ENCODE measurements around the gene SESN3.
"Not testable (repeated sequence)": the region's sequence is repeated elsewhere in the genome, so short reads cannot be mapped to it uniquely, and the experiment has no call there.

SESN3 gene

DNA sequence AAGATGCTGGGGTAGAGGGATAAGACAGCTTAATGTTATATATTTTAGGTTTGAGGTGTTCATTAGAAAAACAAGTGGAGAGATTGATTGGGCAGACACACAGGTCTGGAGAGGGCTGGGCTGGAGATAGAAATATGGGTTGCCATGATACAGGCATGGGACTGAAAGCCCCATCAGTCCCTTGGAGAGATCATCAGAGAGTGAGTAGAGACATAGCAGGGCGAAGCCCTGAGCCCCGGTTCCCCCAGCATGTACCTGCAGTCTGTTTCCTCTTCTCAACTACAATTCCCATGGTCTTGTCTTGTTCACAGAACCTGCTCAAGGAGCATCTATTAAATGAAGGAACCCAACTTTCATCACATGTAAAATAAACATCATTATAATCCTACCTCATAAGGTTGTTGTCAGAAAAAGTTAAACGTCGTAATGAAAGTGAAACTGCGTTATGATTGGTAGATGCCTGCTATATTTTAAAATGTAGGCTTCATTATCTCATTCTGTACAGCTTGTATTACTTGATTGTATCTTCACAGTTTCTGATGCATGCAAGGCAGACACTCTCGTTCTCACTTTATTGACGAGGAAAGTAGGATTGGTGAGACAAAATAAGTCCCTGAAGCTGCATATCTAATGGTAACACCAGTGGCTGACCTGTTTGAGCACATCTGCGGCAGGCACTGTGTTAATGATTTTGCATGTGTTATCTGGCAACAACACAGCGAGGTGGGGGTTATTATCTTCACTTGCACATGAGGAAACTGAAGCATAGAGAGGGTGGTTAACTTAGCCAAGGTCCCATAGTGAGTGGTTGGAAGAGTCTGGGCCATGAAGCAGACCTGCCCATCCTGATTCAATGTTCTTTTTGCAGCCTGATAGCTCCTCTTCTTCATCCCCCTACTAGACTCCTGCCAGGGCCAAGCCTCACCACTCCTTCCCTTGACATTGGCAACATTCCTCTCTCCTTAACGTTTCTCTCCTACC is 77.8 kb downstream of the SESN3 start:
- DNase-seq (ENCODE audit: low spot score) = peak; percentile 26

GRCh38 chr11:95150956-95151684 is 79.9 kb downstream of the SESN3 start:
- DNase-seq (ENCODE audit: low spot score) = peak; percentile 92

DNA sequence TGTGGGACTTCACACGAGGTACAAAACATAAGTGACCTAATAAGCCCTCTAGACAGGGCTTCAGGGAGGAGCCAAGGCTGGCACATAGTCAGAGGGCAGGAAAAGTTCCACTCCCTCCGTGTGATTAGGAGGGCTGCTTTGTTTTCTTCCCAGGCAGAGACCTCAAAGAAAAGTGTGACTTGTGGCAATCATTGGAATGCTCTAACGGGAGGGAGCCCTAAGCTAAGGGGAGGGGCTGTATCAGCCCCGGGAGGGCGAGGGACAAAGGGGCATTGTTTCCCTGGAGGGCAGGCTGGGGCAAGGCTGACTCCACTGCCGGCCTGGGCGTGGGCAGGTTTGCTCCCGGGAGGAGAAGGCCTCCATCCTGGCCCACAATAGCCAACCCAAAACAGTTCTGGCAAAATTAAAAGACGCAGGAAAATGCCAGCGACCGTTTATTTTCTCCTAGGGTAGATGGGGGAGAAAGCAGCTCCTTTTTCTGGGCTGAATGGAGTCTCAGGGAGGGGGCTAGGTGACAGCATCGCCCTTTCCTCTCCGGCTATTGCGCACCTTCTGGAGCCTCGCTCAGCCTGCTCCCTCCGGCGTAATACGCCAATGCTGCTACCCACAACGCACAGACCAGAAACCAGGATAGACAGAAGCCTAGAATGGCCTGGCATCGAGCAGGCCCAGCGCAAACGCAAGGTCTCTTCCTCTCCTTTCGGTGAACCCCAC is 81.2 kb downstream of the SESN3 start:
- DNase-seq (ENCODE audit: low spot score) = no peak

DNA sequence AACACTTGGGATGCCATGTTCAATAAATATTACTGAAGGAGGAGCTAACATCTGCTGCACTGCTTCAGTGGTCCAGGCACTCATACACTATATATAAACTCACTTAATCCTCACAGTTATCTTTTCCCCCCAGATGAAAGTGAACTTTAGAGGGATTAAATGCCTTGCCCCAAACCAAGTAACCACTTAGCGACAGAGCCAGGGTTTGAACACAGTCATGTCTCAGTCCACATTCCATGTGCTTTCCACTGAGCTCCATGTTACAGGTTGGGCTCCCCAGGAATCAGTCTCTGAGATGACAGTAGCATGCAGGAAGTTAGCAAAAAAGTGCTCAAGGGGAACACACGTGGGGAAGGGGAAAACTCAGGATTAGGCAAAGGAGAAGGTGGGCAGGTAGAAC is 82.1 kb downstream of the SESN3 start:
- DNase-seq (ENCODE audit: low spot score) = no peak

DNA sequence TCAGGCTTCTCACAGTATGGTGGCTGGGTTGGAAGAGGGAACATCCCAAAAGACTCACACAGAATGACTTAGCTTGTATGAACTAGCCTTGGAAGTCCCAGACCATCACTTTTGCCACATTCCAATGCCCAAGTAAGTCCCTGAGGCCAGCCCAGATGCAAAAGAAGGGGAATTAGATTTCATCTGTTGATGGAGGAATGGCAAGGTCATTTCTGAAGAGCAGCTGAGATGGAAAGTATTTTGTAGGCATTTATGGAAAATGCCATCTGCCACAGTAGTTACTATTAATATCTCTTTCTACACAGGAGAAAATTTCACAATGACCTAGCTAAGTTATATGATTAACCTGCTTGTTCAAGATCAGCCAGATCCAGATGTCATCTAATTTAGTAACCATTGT is 82.6 kb downstream of the SESN3 start:
- no peak for DNase-seq (ENCODE audit: low spot score)

- DNase-seq (ENCODE audit: low spot score) = no peak
Measured at GRCh38 chr11:95147364-95147905, 83.6 kb downstream of the SESN3 start.

- no peak for DNase-seq (ENCODE audit: low spot score)
Measured at GRCh38 chr11:95145430-95146060, 85.5 kb downstream of the SESN3 start.

DNA sequence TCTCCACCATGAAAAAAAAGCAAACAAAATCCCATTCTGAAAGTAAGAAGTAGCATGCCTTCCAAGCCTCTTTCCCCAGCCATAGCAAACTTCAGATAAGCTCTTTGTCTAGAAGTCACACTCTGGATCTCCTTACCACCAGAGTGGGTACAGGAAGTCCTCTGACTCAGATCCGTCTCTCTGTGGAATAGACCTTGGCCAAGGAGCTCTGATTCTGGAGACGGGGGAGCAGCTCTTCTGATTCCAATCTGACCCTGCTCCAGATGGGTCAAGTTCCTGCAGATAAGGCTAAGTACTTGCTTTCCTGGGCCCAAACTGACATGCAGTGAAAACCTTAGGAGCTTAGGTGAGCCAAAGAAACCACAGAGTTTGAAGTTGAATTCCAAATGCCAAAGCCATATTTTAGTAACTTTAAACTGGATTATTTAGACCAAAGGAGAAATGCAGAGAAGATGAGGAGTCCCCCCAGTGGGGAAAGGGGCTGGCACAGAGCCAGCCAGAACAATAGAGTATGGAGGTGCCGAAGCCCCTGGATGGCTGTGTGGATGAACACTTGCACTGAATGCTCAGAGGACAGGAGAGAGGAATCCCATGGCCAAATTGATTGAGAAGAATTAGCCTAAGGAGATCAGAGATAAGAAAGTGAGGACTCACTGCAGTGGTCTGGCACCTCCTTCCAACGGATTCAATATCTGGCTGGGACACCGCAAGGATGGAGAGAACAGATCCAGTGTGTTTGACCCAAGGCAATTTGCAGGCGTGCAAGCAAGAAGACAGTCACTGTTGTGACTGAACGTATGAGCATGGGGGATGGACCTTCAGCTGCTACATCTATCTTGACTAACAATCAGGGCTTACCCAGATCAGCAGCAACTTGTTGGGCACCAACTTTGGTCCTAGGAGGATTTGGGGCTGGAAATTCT is 86.4 kb downstream of the SESN3 start:
- no peak for DNase-seq (ENCODE audit: low spot score)

GRCh38 chr11:95143106-95143681 is 87.8 kb downstream of the SESN3 start:
- DNase-seq (ENCODE audit: low spot score) = no peak

DNA sequence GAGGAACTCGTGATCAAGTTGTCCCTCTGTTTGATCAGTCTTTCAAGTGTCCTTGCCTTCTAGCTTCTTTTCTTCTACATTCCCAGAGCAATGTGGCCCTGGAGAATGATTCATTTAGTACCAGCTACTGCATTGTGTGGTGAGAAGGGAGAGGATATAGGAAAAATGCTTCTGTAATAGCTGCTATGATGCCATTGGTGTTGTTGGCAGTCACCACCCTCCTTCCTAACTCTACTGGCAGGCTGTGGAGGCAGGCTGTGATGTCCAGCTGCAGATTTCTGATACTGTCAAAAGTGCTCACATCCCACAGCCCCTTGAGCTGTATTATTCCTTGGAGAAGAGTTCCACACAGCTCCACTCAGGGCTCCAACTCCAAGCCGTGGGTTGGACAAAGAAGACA is 88.6 kb downstream of the SESN3 start:
- no peak for DNase-seq (ENCODE audit: low spot score)

DNA sequence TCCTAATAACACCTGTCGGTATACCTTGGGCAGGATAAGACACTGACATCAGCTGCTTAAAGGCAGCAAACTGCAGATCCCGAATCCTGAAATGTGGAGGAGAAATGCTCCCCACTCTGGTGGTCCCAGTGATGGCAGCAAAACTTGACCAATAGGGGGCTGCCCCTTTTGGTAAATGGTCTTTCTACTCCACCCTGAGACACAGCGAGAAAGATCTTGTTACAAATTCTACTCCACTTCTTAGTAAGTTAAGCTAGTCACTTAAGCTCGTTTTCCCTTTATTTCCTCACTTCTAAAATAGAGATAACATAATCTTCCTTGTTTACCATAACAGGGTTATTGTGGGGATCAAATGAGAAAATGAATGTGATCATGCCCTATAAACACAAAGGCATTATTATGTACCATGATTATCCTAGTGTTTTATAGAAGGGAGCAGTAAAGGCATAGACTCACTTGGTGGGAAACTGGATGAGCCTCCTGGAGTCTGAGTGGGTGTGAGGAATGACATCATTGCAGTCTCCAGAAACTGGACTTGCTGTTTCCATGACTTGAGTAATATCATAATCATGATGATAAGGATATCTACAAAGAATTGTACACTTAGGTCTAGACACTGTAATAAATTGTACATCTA is 90.5 kb downstream of the SESN3 start:
- DNase-seq (ENCODE audit: low spot score) = no peak

GRCh38 chr11:95138448-95138847 is 92.6 kb downstream of the SESN3 start:
- DNase-seq (ENCODE audit: low spot score) = no peak

GRCh38 chr11:95137299-95137698 is 93.7 kb downstream of the SESN3 start:
- no peak for DNase-seq (ENCODE audit: low spot score)

GRCh38 chr11:95136747-95137146 is 94.3 kb downstream of the SESN3 start:
- not testable (repeated sequence) for DNase-seq (ENCODE audit: low spot score)

GRCh38 chr11:95135880-95136279 is 95.1 kb downstream of the SESN3 start:
- DNase-seq (ENCODE audit: low spot score) = no peak

DNA sequence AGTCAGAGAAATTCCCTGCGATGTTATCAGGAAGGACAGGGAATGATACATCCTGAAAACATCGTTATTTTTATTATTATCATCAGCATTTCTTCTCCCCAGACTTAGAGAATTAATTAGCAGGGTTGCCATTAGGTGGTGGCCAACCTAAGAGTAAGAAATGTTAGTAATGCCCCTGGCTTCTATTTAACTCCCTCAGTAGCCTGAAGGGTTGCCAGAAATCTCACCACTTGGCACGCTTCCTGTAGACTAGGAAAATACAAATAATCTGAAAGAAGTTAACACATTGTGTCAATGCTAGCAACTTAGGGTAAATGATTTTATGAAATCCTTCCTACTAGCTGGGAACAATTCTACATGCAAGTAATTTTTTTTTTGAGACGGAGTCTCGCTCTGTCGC is 95.8 kb downstream of the SESN3 start:
- no peak for DNase-seq (ENCODE audit: low spot score)

- DNase-seq (ENCODE audit: low spot score) = no peak
Measured at GRCh38 chr11:95134491-95134890, 96.5 kb downstream of the SESN3 start.

DNA sequence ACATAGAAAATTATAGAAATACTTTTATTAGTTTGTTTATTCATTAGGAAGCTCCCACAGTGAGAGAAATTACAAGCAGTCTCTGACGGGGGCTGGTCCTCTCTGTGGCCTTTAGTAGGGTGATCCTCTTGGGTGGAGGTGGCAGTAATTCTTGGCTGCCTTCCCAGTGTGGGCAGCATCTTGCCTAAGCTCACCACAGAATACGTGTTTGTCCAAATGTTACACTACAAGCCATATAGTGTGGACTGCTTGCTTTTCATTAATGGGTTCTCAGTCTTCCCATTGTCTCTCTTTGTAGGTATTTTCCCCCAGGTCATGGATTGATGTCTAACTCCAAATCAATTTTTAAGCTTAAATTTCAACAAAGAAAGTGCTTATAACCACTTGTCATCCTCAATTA is 98.0 kb downstream of the SESN3 start:
- DNase-seq (ENCODE audit: low spot score) = no peak

DNA sequence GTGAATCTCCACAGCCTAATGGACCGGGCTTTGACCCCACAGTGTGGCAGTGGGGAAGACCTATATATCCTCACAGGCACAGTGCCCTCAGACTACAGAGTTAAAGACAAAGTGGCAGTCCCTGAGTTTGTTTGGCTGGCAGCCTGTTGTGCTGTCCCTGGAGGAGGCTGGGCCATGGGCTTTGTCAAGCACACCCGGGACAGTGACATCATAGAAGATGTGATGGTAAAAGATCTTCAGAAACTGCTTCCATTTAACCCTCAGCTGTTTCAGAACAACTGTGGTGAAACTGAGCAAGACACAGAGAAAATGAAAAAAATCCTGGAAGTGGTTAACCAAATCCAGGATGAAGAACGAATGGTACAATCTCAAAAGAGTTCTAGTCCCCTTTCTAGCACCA is 102.4 kb downstream of the SESN3 start:
- DNase-seq (ENCODE audit: low spot score) = no peak

- no peak for DNase-seq (ENCODE audit: low spot score)
Measured at GRCh38 chr11:95123556-95123955, 107.4 kb downstream of the SESN3 start.
